ENCODE results near the gene NUTF2.

DNA sequence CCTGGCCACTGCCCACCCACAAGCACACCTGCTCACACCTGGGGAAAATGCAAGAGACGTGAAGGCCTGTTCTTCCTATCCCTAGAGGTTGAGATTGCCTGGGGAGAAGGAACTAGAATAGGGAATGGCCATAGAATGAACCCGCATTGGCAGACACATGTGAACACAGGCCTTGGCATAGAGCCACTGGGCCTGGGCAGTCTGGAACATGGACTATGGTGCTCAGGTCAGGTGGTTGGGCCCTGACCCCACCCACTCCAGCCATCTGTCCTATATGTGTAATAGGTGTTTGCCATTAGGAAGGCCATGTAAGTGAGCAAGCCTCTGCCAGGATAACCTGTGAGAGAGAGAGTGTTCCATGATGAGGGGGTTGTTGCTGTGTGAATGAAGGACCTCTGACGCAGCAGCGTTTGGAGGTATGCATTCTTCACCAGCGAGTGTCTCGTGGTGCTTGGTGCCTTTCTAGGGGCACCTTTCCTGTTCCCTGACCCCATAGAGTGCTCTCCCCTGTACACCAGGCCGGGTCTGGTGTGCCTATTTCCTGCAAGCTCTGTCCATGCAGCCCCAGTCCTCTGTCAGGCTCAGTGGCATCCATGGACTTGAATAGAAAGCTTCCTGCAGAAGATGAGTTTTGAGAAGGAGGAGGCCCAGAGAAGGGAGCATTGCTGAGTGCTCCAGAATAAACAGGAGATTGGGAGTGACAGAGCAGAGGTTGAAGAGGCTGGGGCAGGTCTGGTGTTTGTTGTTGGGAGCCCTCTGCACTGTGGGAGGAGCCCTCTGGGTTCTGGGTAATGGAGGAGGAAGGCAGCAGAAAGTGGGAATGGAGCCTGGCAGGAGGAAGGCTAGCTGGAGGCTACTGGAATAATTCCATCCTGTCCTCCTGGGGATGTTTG, 69.3 kb downstream of the NUTF2 start:
- TF ChIP-seq, protein P1, sequence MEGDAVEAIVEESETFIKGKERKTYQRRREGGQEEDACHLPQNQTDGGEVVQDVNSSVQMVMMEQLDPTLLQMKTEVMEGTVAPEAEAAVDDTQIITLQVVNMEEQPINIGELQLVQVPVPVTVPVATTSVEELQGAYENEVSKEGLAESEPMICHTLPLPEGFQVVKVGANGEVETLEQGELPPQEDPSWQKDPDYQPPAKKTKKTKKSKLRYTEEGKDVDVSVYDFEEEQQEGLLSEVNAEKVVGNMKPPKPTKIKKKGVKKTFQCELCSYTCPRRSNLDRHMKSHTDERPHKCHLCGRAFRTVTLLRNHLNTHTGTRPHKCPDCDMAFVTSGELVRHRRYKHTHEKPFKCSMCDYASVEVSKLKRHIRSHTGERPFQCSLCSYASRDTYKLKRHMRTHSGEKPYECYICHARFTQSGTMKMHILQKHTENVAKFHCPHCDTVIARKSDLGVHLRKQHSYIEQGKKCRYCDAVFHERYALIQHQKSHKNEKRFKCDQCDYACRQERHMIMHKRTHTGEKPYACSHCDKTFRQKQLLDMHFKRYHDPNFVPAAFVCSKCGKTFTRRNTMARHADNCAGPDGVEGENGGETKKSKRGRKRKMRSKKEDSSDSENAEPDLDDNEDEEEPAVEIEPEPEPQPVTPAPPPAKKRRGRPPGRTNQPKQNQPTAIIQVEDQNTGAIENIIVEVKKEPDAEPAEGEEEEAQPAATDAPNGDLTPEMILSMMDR (IDR thresholded peaks at IDR 0.05), result no peak
- TF ChIP-seq POLR2A (IDR thresholded peaks at IDR 0.05), result no peak

All from vagina (tissue), 2 donors.